ENCODE results near the gene IGF2R. TPM values are rescaled to one million over a fixed set of nuclear protein-coding genes. Genes with fewer than 3 reads are reported as not detected.
A peak's percentile ranks its signal among the peaks of the same experiment; 100 is the strongest.

The IGF2R gene
- total and polyA plus RNA-seq, 2 experiments from 2014 or later, result 8.1 to 30.9 TPM

DNA sequence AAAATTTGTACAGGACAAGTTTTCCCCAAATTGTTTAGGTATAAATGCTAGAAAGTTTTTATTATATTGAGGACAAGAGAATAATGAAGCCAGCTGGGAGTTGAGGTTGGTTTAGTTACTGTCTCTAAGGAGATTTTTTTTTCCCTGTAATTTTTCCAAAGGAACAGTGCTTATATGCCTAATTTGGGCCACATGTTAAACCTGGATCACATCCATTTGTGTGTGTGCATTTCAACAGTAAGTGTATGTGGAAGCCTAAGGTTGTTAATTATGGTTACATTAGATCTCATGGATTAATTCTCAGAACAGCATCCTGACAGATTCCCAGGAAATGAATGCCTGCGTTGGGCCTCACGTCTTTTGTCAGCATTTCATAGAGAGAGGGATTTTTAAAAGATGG lies 4.5 kb downstream of the IGF2R start:
- in situ Hi-C loops (cut with MboI), result no loop called here

DNA sequence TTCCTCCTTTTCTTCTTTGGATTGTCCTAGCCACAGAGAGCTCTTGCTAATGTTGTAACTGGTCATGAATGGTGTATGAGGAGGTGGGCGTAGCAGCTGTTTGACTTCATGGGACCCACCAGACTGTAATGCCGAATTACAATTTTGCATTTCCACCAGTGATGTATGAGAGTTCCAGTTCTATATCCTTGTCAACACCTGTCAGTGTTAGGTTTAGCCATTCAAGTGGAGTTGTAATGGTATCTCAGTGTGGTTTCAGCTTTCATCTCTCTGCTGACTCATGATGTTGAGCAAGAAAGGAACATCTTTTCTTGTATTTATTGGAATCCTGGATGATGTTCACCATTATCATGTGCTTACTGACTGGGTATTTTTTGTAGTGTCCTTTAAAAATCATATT lies 5.1 kb downstream of the IGF2R start:
- Histone ChIP-seq H3K4me1 (ENCODE audit: insufficient read depth) (peaks cover 22% of the 10 kb centered on the region), H3K9me2 (ENCODE audit: insufficient read depth) (no peaks in the 10 kb centered on the region), H3K9ac (no peak overlapping the region), H3K27ac (peak overlapping the region; percentile 13; the same call in 1 of the 2 replicates), H3F3A (ENCODE audit: insufficient read depth) (peaks cover 23% of the 10 kb centered on the region), H2AFZ (no peak overlapping the region), H3K36me3 (ENCODE audit: low read depth) (no peaks in the 10 kb centered on the region), H3K27me3 (replicated peaks; ENCODE audit: insufficient read depth) (no peaks in the 10 kb centered on the region), H3K4me2 (ENCODE audit: unreplicated experiment) (no peak overlapping the region), H4K20me1 (ENCODE audit: insufficient read depth) (peaks cover 13% of the 10 kb centered on the region), H3K4me3 (no peak overlapping the region), H3K79me2 (ENCODE audit: insufficient read depth) (peaks cover 84% of the 10 kb centered on the region), H3K9me3 (ENCODE audit: low read depth) (no peaks in the 10 kb centered on the region)
- DNase-seq, result peak; percentile 79
- TF ChIP-seq EZH2phosphoT487 (IDR thresholded peaks at IDR 0.05; ENCODE audit: insufficient read depth, low read depth) (0 out of 2 replicates have a peak, but pooled peaks have one; percentile 44), EZH2 (IDR thresholded peaks at IDR 0.05; ENCODE audit: insufficient read depth, poor library complexity, severe bottlenecking) (no peak)
- 41 to 51% methylated on average over 2 of the region's 2 CpGs for WGBS, 2 experiments (ENCODE audit: low coverage in 1 of 2, low lambda C conversion rate in 2 of 2, missing lambda C conversion rate in 2 of 2)
- in situ Hi-C loops (cut with MboI), result no loop called here

More for the DNA sequence above, 4.5 kb downstream of the IGF2R start:
- Histone ChIP-seq H3F3A (ENCODE audit: insufficient read depth) (peaks cover 23% of the 10 kb centered on the region), H3K9me2 (ENCODE audit: insufficient read depth) (no peaks in the 10 kb centered on the region), H3K9me3 (ENCODE audit: low read depth) (no peaks in the 10 kb centered on the region), H3K4me1 (ENCODE audit: insufficient read depth) (peaks cover 19% of the 10 kb centered on the region), H3K27me3 (replicated peaks; ENCODE audit: insufficient read depth) (no peaks in the 10 kb centered on the region), H3K9ac (no peak overlapping the region), H3K4me2 (ENCODE audit: unreplicated experiment) (no peak overlapping the region), H3K27ac (no peak overlapping the region), H4K20me1 (ENCODE audit: insufficient read depth) (peaks cover 13% of the 10 kb centered on the region; the same call in 1 of the 2 replicates), H3K79me2 (ENCODE audit: insufficient read depth) (peaks cover 79% of the 10 kb centered on the region), H3K4me3 (no peak overlapping the region), H3K36me3 (ENCODE audit: low read depth) (no peaks in the 10 kb centered on the region), H2AFZ (no peak overlapping the region)
- 3 to 6% methylated on average over 2 of the region's 2 CpGs for WGBS, 2 experiments (ENCODE audit: low coverage in 1 of 2, low lambda C conversion rate in 2 of 2, missing lambda C conversion rate in 2 of 2)
- DNase-seq, result no peak
- no peak for TF ChIP-seq EZH2phosphoT487 (IDR thresholded peaks at IDR 0.05; ENCODE audit: insufficient read depth, low read depth)

DNA sequence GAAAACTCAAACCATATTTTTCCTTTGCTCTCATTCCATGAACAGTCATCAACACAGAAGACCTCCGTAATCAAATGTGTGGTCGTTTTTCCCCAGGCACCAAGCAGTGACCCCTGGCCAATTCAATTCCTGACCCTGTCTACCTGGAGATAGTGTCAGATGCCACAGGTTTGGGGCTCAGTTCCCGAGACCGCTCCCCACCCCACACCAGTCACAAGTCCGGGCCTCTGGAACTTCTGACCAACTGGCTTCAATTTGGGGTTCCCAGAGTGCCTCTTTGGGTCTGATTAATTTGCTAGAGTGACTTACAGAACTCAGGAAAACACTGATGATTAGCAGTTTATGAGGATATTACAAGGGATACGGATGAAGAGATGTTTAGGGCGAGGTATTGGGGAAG lies 6.0 kb downstream of the IGF2R start:
- no peak overlapping the region for H3K4me2 ChIP-seq (ENCODE audit: unreplicated experiment)
- TF ChIP-seq EZH2phosphoT487 (IDR thresholded peaks at IDR 0.05; ENCODE audit: insufficient read depth, low read depth) (no peak), EZH2 (IDR thresholded peaks at IDR 0.05; ENCODE audit: insufficient read depth, poor library complexity, severe bottlenecking) (no peak)
- in situ Hi-C loops (cut with MboI), result no loop called here
- WGBS, 2 experiments (ENCODE audit: low coverage in 1 of 2, low lambda C conversion rate in 2 of 2, missing lambda C conversion rate in 2 of 2), result 84 to 89% methylated on average over 7 of the region's 7 CpGs
- H3F3A ChIP-seq (ENCODE audit: insufficient read depth), result peaks cover 23% of the 10 kb centered on the region
- peaks cover 93% of the 10 kb centered on the region for H3K79me2 ChIP-seq (ENCODE audit: insufficient read depth)
- no peak overlapping the region for H2AFZ ChIP-seq
- no peaks in the 10 kb centered on the region for H3K27me3 ChIP-seq (replicated peaks; ENCODE audit: insufficient read depth)
- no peaks in the 10 kb centered on the region for H3K36me3 ChIP-seq (ENCODE audit: low read depth)
- no peak overlapping the region for H3K4me3 ChIP-seq
- no peaks in the 10 kb centered on the region for H3K9me2 ChIP-seq (ENCODE audit: insufficient read depth)
- H3K4me1 ChIP-seq (ENCODE audit: insufficient read depth), result peaks cover 28% of the 10 kb centered on the region
- no peak overlapping the region for H3K27ac ChIP-seq
- H3K9ac ChIP-seq, result no peak overlapping the region
- no peak for DNase-seq
- H4K20me1 ChIP-seq (ENCODE audit: insufficient read depth), result peaks cover 13% of the 10 kb centered on the region
- H3K9me3 ChIP-seq (ENCODE audit: low read depth), result no peaks in the 10 kb centered on the region

DNA sequence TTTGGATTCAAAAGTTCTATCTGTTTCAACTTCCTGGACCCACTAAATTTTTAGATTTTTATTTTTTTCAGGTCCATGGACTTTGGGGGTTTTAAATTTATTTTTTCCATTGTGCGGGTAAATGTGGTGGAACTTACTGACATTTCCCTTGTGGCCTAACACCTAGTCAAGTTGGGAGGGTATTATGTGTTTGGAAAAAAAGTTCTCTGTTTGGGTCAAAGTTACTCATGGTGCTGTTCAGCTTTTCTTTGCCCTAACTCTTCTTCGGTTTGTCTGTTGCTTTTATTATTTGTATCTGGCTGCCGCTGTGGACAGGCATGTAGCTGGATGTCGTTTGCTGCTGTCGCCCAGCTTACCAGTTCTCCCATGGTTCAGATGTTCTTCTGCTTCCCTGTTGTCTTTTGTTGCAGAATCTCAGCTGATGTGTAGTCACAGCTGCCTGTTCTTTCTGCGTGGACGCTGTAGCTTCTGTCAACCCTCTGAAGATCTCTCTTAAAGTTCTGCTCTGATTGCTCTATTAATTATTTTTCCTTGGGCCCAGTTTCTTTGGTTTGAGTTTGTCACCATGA lies 7.9 kb downstream of the IGF2R start:
- Histone ChIP-seq H3K9ac (no peak overlapping the region), H3K27ac (no peak overlapping the region), H2AFZ (no peak overlapping the region), H3K9me3 (ENCODE audit: low read depth) (no peaks in the 10 kb centered on the region), H3K4me1 (ENCODE audit: insufficient read depth) (peaks cover 21% of the 10 kb centered on the region), H3K4me3 (no peak overlapping the region), H3K4me2 (ENCODE audit: unreplicated experiment) (no peak overlapping the region), H3K36me3 (ENCODE audit: low read depth) (no peaks in the 10 kb centered on the region), H4K20me1 (ENCODE audit: insufficient read depth) (peaks cover 13% of the 10 kb centered on the region), H3K9me2 (ENCODE audit: insufficient read depth) (no peaks in the 10 kb centered on the region), H3K79me2 (ENCODE audit: insufficient read depth) (peaks cover 93% of the 10 kb centered on the region), H3F3A (ENCODE audit: insufficient read depth) (peaks cover 23% of the 10 kb centered on the region), H3K27me3 (replicated peaks; ENCODE audit: insufficient read depth) (no peaks in the 10 kb centered on the region)
- 57 to 69% methylated on average over 7 of the region's 7 CpGs for WGBS, 2 experiments (ENCODE audit: low coverage in 1 of 2, low lambda C conversion rate in 2 of 2, missing lambda C conversion rate in 2 of 2)
- DNase-seq, result no peak
- TF ChIP-seq EZH2 (IDR thresholded peaks at IDR 0.05; ENCODE audit: insufficient read depth, poor library complexity, severe bottlenecking), result no peak
- no peak for TF ChIP-seq EZH2phosphoT487 (IDR thresholded peaks at IDR 0.05; ENCODE audit: insufficient read depth, low read depth)
- in situ Hi-C loops (cut with MboI), result no loop called here
